Right atrium auricular region (tissue), 2 donors: Measurements from ENCODE around the gene OR8U1. TPM values are rescaled to one million over a fixed set of nuclear protein-coding genes. Genes with fewer than 3 reads are reported as not detected.
"Not testable (repeated sequence)": the region's sequence is repeated elsewhere in the genome, so short reads cannot be mapped to it uniquely, and the experiment has no call there.

Experiments used
- DNase-seq: peaks from one replicate; pipeline ENCODE4 v3.0.0-alpha.2; 2019; ENCODE audit warnings: low spot score
- H3K27ac ChIP-seq, 2 donors: fragments of 200-600 bp; sonication (generic); 1 replicate in 1 of 2; 2 replicates in 1 of 2; pipeline ENCODE4 v1.5.1; 2016 to 2019
- H3K27me3 ChIP-seq, 2 donors: fragments of 200-600 bp; sonication (generic); one replicate each; pipeline versions ENCODE4 v1.5.1 to v1.6.0; 2017 to 2019
- H3K36me3 ChIP-seq: fragments of 200-600 bp; sonication (generic); one replicate; pipeline ENCODE4 v1.5.1; 2016
- H3K4me1 ChIP-seq, 2 donors: fragments of 200-600 bp; sonication (generic); one replicate each; pipeline versions ENCODE4 v1.5.1 to v1.6.0; 2017 to 2019
- H3K4me3 ChIP-seq, 2 donors: fragments of 200-600 bp; sonication (generic); 1 replicate in 1 of 2; 2 replicates in 1 of 2; pipeline ENCODE4 v1.5.1; 2017 to 2019; ENCODE audit warnings: mild to moderate bottlenecking in 1 of 2, moderate library complexity in 1 of 2
- H3K9me3 ChIP-seq, 2 donors: fragments of 200-600 bp; sonication (generic); one replicate each; pipeline ENCODE4 v1.5.1; 2019
- total RNA-seq, 2 donors: library from RNA; depleted of rRNA; stranded (reverse); fragments of >200 nt; gene quantifications; one replicate each; pipeline ENCODE4 v1.1.0, GENCODE V29; 2016
- TF ChIP-seq, protein P1 (sequence below), 2 donors: fragments of 200-600 bp; sonication (generic); IDR thresholded peaks; one replicate each; pipeline ENCODE4 v1.5.1; 2019; ENCODE audit warnings: antibody characterized with exemption in 2 of 2

OR8U1 gene
- total RNA-seq, 2 donors from 2014 or later, result not detected

DNA sequence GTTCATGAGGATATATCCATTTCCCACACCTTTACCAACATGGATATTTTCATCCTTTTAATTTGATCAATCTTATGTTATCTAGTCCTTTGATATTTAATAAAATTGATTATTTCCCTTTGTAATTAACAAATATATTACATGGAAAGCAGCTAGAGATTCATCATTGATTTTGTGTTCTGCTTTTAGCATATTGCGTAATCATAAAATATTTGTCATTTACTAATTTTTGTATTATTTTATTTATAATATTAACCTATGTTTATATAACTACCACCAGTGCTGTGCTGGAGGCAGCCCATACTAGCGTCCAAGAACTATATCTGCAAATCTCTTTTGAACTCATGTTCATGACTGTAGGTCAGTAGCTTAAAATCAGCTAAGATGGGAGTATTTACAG is 4.7 kb downstream of the OR8U1 start:
- H3K4me1 ChIP-seq, result no peaks in the 10 kb centered on the region
- no peaks in the 10 kb centered on the region for H3K9me3 ChIP-seq
- no peak overlapping the region for H3K4me3 ChIP-seq
- H3K27me3 ChIP-seq, result no peaks in the 10 kb centered on the region
- H3K27ac ChIP-seq, result no peak overlapping the region
- DNase-seq, result no peak
- TF ChIP-seq, protein P1, sequence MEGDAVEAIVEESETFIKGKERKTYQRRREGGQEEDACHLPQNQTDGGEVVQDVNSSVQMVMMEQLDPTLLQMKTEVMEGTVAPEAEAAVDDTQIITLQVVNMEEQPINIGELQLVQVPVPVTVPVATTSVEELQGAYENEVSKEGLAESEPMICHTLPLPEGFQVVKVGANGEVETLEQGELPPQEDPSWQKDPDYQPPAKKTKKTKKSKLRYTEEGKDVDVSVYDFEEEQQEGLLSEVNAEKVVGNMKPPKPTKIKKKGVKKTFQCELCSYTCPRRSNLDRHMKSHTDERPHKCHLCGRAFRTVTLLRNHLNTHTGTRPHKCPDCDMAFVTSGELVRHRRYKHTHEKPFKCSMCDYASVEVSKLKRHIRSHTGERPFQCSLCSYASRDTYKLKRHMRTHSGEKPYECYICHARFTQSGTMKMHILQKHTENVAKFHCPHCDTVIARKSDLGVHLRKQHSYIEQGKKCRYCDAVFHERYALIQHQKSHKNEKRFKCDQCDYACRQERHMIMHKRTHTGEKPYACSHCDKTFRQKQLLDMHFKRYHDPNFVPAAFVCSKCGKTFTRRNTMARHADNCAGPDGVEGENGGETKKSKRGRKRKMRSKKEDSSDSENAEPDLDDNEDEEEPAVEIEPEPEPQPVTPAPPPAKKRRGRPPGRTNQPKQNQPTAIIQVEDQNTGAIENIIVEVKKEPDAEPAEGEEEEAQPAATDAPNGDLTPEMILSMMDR (IDR thresholded peaks at IDR 0.05), result no peak
- no peaks in the 10 kb centered on the region for H3K36me3 ChIP-seq

- no peaks in the 10 kb centered on the region for H3K27me3 ChIP-seq
- no peaks in the 10 kb centered on the region for H3K9me3 ChIP-seq
- no peak for DNase-seq
- no peaks in the 10 kb centered on the region for H3K4me1 ChIP-seq
- no peak overlapping the region for H3K27ac ChIP-seq
- TF ChIP-seq, protein P1 (IDR thresholded peaks at IDR 0.05), result no peak
- no peak overlapping the region for H3K4me3 ChIP-seq
- no peaks in the 10 kb centered on the region for H3K36me3 ChIP-seq
Measured at GRCh38 chr11:56394381-56394780, 19.0 kb downstream of the OR8U1 start.

- TF ChIP-seq, protein P1 (IDR thresholded peaks at IDR 0.05), result no peak
- no peaks in the 10 kb centered on the region for H3K36me3 ChIP-seq
Measured at GRCh38 chr11:56396047-56396446, 20.6 kb downstream of the OR8U1 start.

DNA sequence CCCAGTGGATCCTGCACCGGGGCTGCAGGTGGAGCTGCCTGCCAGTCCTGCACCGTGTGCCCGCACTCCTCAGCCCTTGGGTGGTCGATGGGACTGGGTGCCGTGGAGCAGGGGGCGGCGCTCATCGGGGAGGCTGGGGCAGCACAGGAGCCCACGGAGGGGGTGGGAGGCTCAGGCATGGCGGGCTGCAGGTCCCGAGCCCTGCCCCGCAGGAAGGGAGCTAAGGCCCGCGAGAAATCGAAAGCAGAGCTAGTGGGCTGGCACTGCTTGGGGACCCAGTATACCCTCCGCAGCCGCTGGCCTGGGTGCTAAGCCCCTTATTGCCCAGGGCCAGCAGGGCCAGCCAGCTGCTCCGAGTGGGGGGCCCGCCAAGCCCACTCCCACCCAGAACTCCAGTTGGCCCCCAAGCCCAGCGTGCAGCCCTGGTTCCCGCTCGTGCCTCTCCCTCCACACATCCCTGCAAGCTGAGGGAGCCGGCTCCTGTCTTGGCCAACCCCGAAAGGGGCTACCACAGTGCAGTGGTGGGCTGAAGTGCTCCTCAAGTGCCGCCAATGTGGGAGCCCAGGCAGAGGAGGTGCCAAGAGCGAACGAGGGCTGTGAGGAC is 26.5 kb downstream of the OR8U1 start:
- H3K4me1 ChIP-seq, H3K36me3 ChIP-seq, H3K4me3 ChIP-seq, H3K9me3 ChIP-seq, H3K27ac ChIP-seq, DNase-seq, H3K27me3 ChIP-seq: not testable (repeated sequence)

More at GRCh38 chr11:56396047-56396446, 20.6 kb downstream of the OR8U1 start:
- Histone ChIP-seq H3K4me1 (no peaks in the 10 kb centered on the region), H3K9me3 (no peaks in the 10 kb centered on the region), H3K27me3 (no peaks in the 10 kb centered on the region), H3K4me3 (no peak overlapping the region), H3K27ac (no peak overlapping the region)
- DNase-seq, result no peak

- no peaks in the 10 kb centered on the region for H3K36me3 ChIP-seq
- no peaks in the 10 kb centered on the region for H3K27me3 ChIP-seq
- no peak overlapping the region for H3K4me3 ChIP-seq
- no peak for DNase-seq
- H3K27ac ChIP-seq, result no peak overlapping the region
- no peaks in the 10 kb centered on the region for H3K4me1 ChIP-seq
- H3K9me3 ChIP-seq, result no peaks in the 10 kb centered on the region
- TF ChIP-seq, protein P1 (IDR thresholded peaks at IDR 0.05), result no peak
Measured at GRCh38 chr11:56404393-56404792, 29.0 kb downstream of the OR8U1 start.

- no peaks in the 10 kb centered on the region for H3K36me3 ChIP-seq
- no peak overlapping the region for H3K4me3 ChIP-seq
- no peak for DNase-seq
- H3K27ac ChIP-seq, result no peak overlapping the region
- H3K9me3 ChIP-seq, result no peaks in the 10 kb centered on the region
- no peaks in the 10 kb centered on the region for H3K27me3 ChIP-seq
- no peaks in the 10 kb centered on the region for H3K4me1 ChIP-seq
- TF ChIP-seq, protein P1 (IDR thresholded peaks at IDR 0.05), result no peak
Measured at GRCh38 chr11:56410801-56411200, 35.4 kb downstream of the OR8U1 start.
